ENCODE results near the gene ARHGAP6. TPM values are rescaled to one million over a fixed set of nuclear protein-coding genes. Genes with fewer than 3 reads are reported as not detected.
"Not testable (repeated sequence)": the region's sequence is repeated elsewhere in the genome, so short reads cannot be mapped to it uniquely, and the experiment has no call there.

ARHGAP6 gene
- total RNA-seq, 1 experiment from 2014 or later = 0.07 TPM

DNA sequence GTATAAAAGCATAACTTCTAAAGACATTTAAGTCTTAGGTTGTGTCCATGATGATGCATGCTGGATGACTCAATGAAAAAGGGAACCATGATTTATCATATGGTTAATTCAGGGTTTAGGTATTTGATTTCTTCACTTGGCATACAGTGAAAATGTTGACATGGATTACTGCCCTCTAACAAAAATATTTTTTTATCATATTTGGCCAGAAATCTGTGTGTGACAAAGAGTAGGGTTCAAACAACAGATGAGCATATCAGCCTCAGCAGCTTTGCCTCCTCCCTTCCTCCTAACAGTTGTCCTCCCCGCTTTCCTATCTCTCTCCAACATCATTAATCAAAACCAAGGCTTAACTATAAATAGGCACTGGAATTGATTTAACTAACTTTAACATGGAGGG lies 46.3 kb downstream of the ARHGAP6 start:
- Histone ChIP-seq H3K79me2 (ENCODE audit: insufficient read depth, low read length) (no peaks in the 10 kb centered on the region), H3K14ac (ENCODE audit: insufficient read depth, low read length) (no peak overlapping the region), H3K4me2 (ENCODE audit: insufficient read depth, insufficient read length, low read length) (no peak overlapping the region), H2AK5ac (ENCODE audit: insufficient read length, low read length) (no peak overlapping the region), H2AFZ (ENCODE audit: low read length) (no peak overlapping the region), H4K91ac (ENCODE audit: insufficient read length, low read depth, low read length) (no peak overlapping the region), H2BK5ac (ENCODE audit: insufficient read length, low read length) (no peak overlapping the region), H3K4ac (ENCODE audit: low read depth, low read length) (no peak overlapping the region), H3K27ac (ENCODE audit: insufficient read length, low read depth, low read length) (no peak overlapping the region), H2BK12ac (ENCODE audit: insufficient read length, low read depth, low read length) (no peak overlapping the region), H3K23ac (ENCODE audit: insufficient read length, low read depth, low read length) (no peak overlapping the region), H2BK120ac (ENCODE audit: low read depth, low read length, poor library complexity, severe bottlenecking) (no peak overlapping the region), H3K9me3 (ENCODE audit: control insufficient read depth, low read depth, low read length) (no peaks in the 10 kb centered on the region), H2BK15ac (ENCODE audit: low read depth, low read length) (no peak overlapping the region), H3T11ph (ENCODE audit: low read length) (no peak overlapping the region), H3K27me3 (ENCODE audit: insufficient read depth, low read length) (no peaks in the 10 kb centered on the region), H4K5ac (ENCODE audit: insufficient read length, low read depth, low read length) (no peak overlapping the region), H3K18ac (ENCODE audit: insufficient read length, low read depth, low read length) (no peak overlapping the region), H3K4me1 (ENCODE audit: insufficient read depth, low read length) (no peaks in the 10 kb centered on the region), H3K23me2 (ENCODE audit: insufficient read length, low read depth, low read length, poor library complexity, severe bottlenecking) (no peaks in the 10 kb centered on the region), H3K79me1 (ENCODE audit: insufficient read depth, low read depth, low read length, poor library complexity, severe bottlenecking) (no peaks in the 10 kb centered on the region), H3K9ac (ENCODE audit: extremely low read depth, insufficient read length, low read length) (no peak overlapping the region), H4K20me1 (ENCODE audit: control insufficient read depth, insufficient read depth, insufficient read length) (no peaks in the 10 kb centered on the region), H4K8ac (replicated peaks; ENCODE audit: insufficient read length, low read depth, low read length) (no peak overlapping the region), H2BK20ac (ENCODE audit: low read depth, low read length, poor library complexity, severe bottlenecking) (no peak overlapping the region), H3K56ac (ENCODE audit: insufficient read length, low read depth, low read length) (no peak overlapping the region)
- Mint-ChIP-seq H3K36me3 (ENCODE audit: insufficient read depth in 1 of 3, low read depth in 3 of 3) (peaks cover 0 to 4% (median 3%) of the 10 kb centered on the region in 3 experiments; a peak in 2 of 7 replicates), H3K27ac (no peak overlapping the region), H3K27me3 (ENCODE audit: low read depth) (peaks cover 17% of the 10 kb centered on the region), H3K4me3 (no peak overlapping the region), H3K9me3 (peaks cover 63 to 67% of the 10 kb centered on the region in 2 experiments), H3K4me1 (no peaks in the 10 kb centered on the region)
- no peak for TF ChIP-seq CTCF (conservative IDR thresholded peaks at IDR 0.05)
- no peak for DNase-seq
- WGBS (ENCODE audit: extremely low coverage, insufficient read length, low lambda C conversion rate) = no CpG with 5 or more reads among the region's 1 CpG

DNA sequence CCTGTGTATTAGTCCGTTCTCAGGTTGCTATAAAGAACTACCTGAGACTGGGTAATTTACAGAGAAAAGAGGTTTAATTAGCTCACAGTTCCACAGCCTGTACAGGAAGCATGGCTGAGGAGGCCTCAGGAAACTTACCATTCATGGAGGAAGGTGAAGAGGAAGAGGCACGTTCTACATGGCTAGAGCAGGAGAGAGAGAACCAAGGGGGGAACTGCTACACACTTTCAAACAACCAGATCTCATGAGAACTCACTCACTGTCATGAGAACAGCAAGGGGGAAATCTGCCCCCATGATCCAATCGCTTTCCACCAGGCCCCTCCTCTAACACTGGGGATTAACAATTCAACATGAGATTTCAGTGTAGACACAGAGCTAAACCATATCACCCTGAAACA lies 51.5 kb downstream of the ARHGAP6 start:
- not testable (repeated sequence) for H2BK15ac ChIP-seq (ENCODE audit: low read depth, low read length); H3K18ac ChIP-seq (ENCODE audit: insufficient read length, low read depth, low read length); H3K23me2 ChIP-seq (ENCODE audit: insufficient read length, low read depth, low read length, poor library complexity, severe bottlenecking); H3K23ac ChIP-seq (ENCODE audit: insufficient read length, low read depth, low read length); H3K14ac ChIP-seq (ENCODE audit: insufficient read depth, low read length); H3K27ac Mint-ChIP-seq; H2BK12ac ChIP-seq (ENCODE audit: insufficient read length, low read depth, low read length); H3K4me2 ChIP-seq (ENCODE audit: insufficient read depth, insufficient read length, low read length); H2BK5ac ChIP-seq (ENCODE audit: insufficient read length, low read length); H3K4me3 Mint-ChIP-seq; H3K9me3 ChIP-seq (ENCODE audit: control insufficient read depth, low read depth, low read length); H3K79me2 ChIP-seq (ENCODE audit: insufficient read depth, low read length); H3K4ac ChIP-seq (ENCODE audit: low read depth, low read length); H2AK5ac ChIP-seq (ENCODE audit: insufficient read length, low read length); H2BK20ac ChIP-seq (ENCODE audit: low read depth, low read length, poor library complexity, severe bottlenecking); H4K91ac ChIP-seq (ENCODE audit: insufficient read length, low read depth, low read length); H2BK120ac ChIP-seq (ENCODE audit: low read depth, low read length, poor library complexity, severe bottlenecking); H3K36me3 Mint-ChIP-seq (ENCODE audit: insufficient read depth in 1 of 3, low read depth in 3 of 3); DNase-seq; H3K27me3 ChIP-seq (ENCODE audit: insufficient read depth, low read length); H3K4me1 Mint-ChIP-seq; H3T11ph ChIP-seq (ENCODE audit: low read length); H4K5ac ChIP-seq (ENCODE audit: insufficient read length, low read depth, low read length); H3K79me1 ChIP-seq (ENCODE audit: insufficient read depth, low read depth, low read length, poor library complexity, severe bottlenecking); H3K9ac ChIP-seq (ENCODE audit: extremely low read depth, insufficient read length, low read length); H3K56ac ChIP-seq (ENCODE audit: insufficient read length, low read depth, low read length); H3K27ac ChIP-seq (ENCODE audit: insufficient read length, low read depth, low read length); H4K20me1 ChIP-seq (ENCODE audit: control insufficient read depth, insufficient read depth, insufficient read length); H2AFZ ChIP-seq (ENCODE audit: low read length); H4K8ac ChIP-seq (replicated peaks; ENCODE audit: insufficient read length, low read depth, low read length); H3K4me1 ChIP-seq (ENCODE audit: insufficient read depth, low read length)
- H3K27me3 Mint-ChIP-seq (ENCODE audit: low read depth) = peaks cover 16% of the 10 kb centered on the region
- no CpG with 5 or more reads among the region's 3 CpGs for WGBS (ENCODE audit: extremely low coverage, insufficient read length, low lambda C conversion rate)
- H3K9me3 Mint-ChIP-seq = peaks cover 59 to 73% of the 10 kb centered on the region in 2 experiments

Measured in H9 (cell line).